H9 (cell line): Measurements from ENCODE around the gene PDF. TPM values are rescaled to one million over a fixed set of nuclear protein-coding genes. Genes with fewer than 3 reads are reported as not detected.
A peak's percentile ranks its signal among the peaks of the same experiment; 100 is the strongest.

Source experiments
- DNase-seq: peaks from one replicate; pipeline ENCODE4 v3.0.0-alpha.2; 2017
- H2AFZ ChIP-seq: one replicate; pipeline ENCODE4 v1.6.1; 2013; ENCODE audit warnings: mild to moderate bottlenecking, low read length, control low read depth, moderate library complexity
- H2AK5ac ChIP-seq: 2 replicates; pipeline ENCODE4 v1.6.1; 2013; ENCODE audit warnings: low read length, control low read depth, mixed read lengths; ENCODE audit not compliant: insufficient read length
- H2BK120ac ChIP-seq: one replicate; pipeline ENCODE4 v1.6.1; 2013; ENCODE audit warnings: low read depth, mild to moderate bottlenecking, low read length, control low read depth, inconsistent platforms; ENCODE audit not compliant: poor library complexity, severe bottlenecking
- H2BK12ac ChIP-seq: 2 replicates; pipeline ENCODE4 v1.6.1; 2013; ENCODE audit warnings: low read length, control low read depth, mixed read lengths, low read depth; ENCODE audit not compliant: insufficient read length
- H2BK15ac ChIP-seq: 2 replicates; pipeline ENCODE4 v1.6.1; 2013; ENCODE audit warnings: low read depth, low read length, control low read depth
- H2BK20ac ChIP-seq: one replicate; pipeline ENCODE4 v1.6.1; 2013; ENCODE audit warnings: low read depth, mild to moderate bottlenecking, low read length, control low read depth, inconsistent platforms; ENCODE audit not compliant: poor library complexity, severe bottlenecking
- H2BK5ac ChIP-seq: 2 replicates; pipeline ENCODE4 v1.6.1; 2013; ENCODE audit warnings: low read length, control low read depth, mixed read lengths; ENCODE audit not compliant: insufficient read length
- H3K14ac ChIP-seq: 2 replicates; pipeline ENCODE4 v1.6.1; 2013; ENCODE audit warnings: low read length, control low read depth; ENCODE audit not compliant: insufficient read depth
- H3K18ac ChIP-seq: 2 replicates; pipeline ENCODE4 v1.6.1; 2013; ENCODE audit warnings: low read depth, mild to moderate bottlenecking, mixed read lengths, low read length, control low read depth; ENCODE audit not compliant: insufficient read length
- H3K23ac ChIP-seq: 2 replicates; pipeline ENCODE4 v1.6.1; 2013; ENCODE audit warnings: low read length, control low read depth, mixed read lengths, low read depth; ENCODE audit not compliant: insufficient read length
- H3K23me2 ChIP-seq: 2 replicates; pipeline ENCODE4 v1.6.1; 2013; ENCODE audit warnings: low read depth, mild to moderate bottlenecking, mixed read lengths, low read length, control low read depth; ENCODE audit not compliant: insufficient read length, poor library complexity, severe bottlenecking
- H3K27ac ChIP-seq: 2 replicates; pipeline ENCODE4 v1.5.1; 2013; ENCODE audit warnings: low read length, control low read depth, mixed read lengths, low read depth; ENCODE audit not compliant: insufficient read length
- H3K27me3 ChIP-seq: 2 replicates; pipeline ENCODE4 v1.6.1; 2013; ENCODE audit warnings: low read length, control low read depth, inconsistent platforms; ENCODE audit not compliant: insufficient read depth
- H3K4ac ChIP-seq: 2 replicates; pipeline ENCODE4 v1.6.1; 2013; ENCODE audit warnings: low read depth, mild to moderate bottlenecking, control low read depth, inconsistent platforms, low read length, moderate library complexity
- H3K4me1 ChIP-seq: 2 replicates; pipeline ENCODE4 v1.6.1; 2013; ENCODE audit warnings: low read length, control low read depth, inconsistent platforms; ENCODE audit not compliant: insufficient read depth
- H3K4me2 ChIP-seq: 2 replicates; pipeline ENCODE4 v1.6.1; 2013; ENCODE audit warnings: low read length, control low read depth, mixed read lengths; ENCODE audit not compliant: insufficient read length, insufficient read depth
- H3K56ac ChIP-seq: 2 replicates; pipeline ENCODE4 v1.6.1; 2013; ENCODE audit warnings: low read depth, mild to moderate bottlenecking, mixed read lengths, low read length, control low read depth; ENCODE audit not compliant: insufficient read length
- H3K79me1 ChIP-seq: 2 replicates; pipeline ENCODE4 v1.6.1; 2013; ENCODE audit warnings: low read depth, mild to moderate bottlenecking, moderate library complexity, low read length, control low read depth, inconsistent platforms; ENCODE audit not compliant: insufficient read depth, poor library complexity, severe bottlenecking
- H3K79me2 ChIP-seq: 2 replicates; pipeline ENCODE4 v1.6.1; 2013; ENCODE audit warnings: low read length, control low read depth, inconsistent platforms; ENCODE audit not compliant: insufficient read depth
- H3K9ac ChIP-seq: 2 replicates; pipeline ENCODE4 v1.6.1; 2013; ENCODE audit warnings: low read length, control low read depth, mixed read lengths; ENCODE audit not compliant: insufficient read length; ENCODE audit errors: extremely low read depth
- H3K9me3 ChIP-seq: one replicate; pipeline ENCODE4 v1.6.1; 2013; ENCODE audit warnings: low read depth, low read length, inconsistent platforms; ENCODE audit not compliant: control insufficient read depth
- H3T11ph ChIP-seq: one replicate; pipeline ENCODE4 v1.6.1; 2013; ENCODE audit warnings: mild to moderate bottlenecking, low read length, control low read depth, inconsistent platforms
- H4K20me1 ChIP-seq: one replicate; pipeline ENCODE4 v1.6.1; 2013; ENCODE audit not compliant: control insufficient read depth, insufficient read length, insufficient read depth
- H4K5ac ChIP-seq: 2 replicates; pipeline ENCODE4 v1.6.1; 2013; ENCODE audit warnings: low read depth, mild to moderate bottlenecking, mixed read lengths, low read length, control low read depth; ENCODE audit not compliant: insufficient read length
- H4K8ac ChIP-seq: replicated peaks from 2 replicates; pipeline ENCODE4 v1.6.1; 2013; ENCODE audit warnings: low read length, control low read depth, mixed read lengths, low read depth; ENCODE audit not compliant: insufficient read length
- H4K91ac ChIP-seq: 2 replicates; pipeline ENCODE4 v1.6.1; 2013; ENCODE audit warnings: low read depth, mild to moderate bottlenecking, moderate library complexity, mixed read lengths, low read length, control low read depth; ENCODE audit not compliant: insufficient read length
- H3K27ac Mint-ChIP-seq, 3 experiments: 2 replicates in 2 of 3; 3 replicates in 1 of 3; pipeline ENCODE4 v1.8.0; 2020 to 2021; ENCODE audit warnings: mixed read lengths in 3 of 3, mild to moderate bottlenecking in 1 of 3, moderate library complexity in 1 of 3
- H3K27me3 Mint-ChIP-seq: 2 replicates; pipeline ENCODE4 v1.8.0; 2021; ENCODE audit warnings: low read depth, mild to moderate bottlenecking, moderate library complexity, mixed read lengths
- H3K36me3 Mint-ChIP-seq, 3 experiments: 2 replicates in 2 of 3; 3 replicates in 1 of 3; pipeline ENCODE4 v1.8.0; 2020 to 2021; ENCODE audit warnings: low read depth in 3 of 3, mixed read lengths in 3 of 3; ENCODE audit not compliant: insufficient read depth in 1 of 3
- H3K4me1 Mint-ChIP-seq, 2 experiments: 2 replicates each; pipeline ENCODE4 v1.8.0; 2020; ENCODE audit warnings: mixed read lengths in 2 of 2
- H3K4me3 Mint-ChIP-seq, 2 experiments: 2 replicates in 1 of 2; 3 replicates in 1 of 2; pipeline ENCODE4 v1.8.0; 2020 to 2021; ENCODE audit warnings: mild to moderate bottlenecking in 2 of 2, mixed read lengths in 2 of 2, moderate library complexity in 1 of 2
- H3K9me3 Mint-ChIP-seq, 2 experiments: 2 replicates in 1 of 2; 3 replicates in 1 of 2; pipeline ENCODE4 v1.8.0; 2020; ENCODE audit warnings: mild to moderate bottlenecking in 2 of 2, mixed read lengths in 2 of 2, moderate library complexity in 1 of 2
- CTCF ChIP-seq: fragments of 200-600 bp; sonication (generic); conservative IDR thresholded peaks from 3 replicates; pipeline ENCODE4 v1.8.0; 2021; ENCODE audit warnings: antibody characterized with exemption, mild to moderate bottlenecking
- WGBS: extraction: QIAGEN DNeasy Blood & Tissue Kit; methylation state at CpG from one replicate; pipeline ENCODE4 v1.1.7; 2013; ENCODE audit warnings: missing lambda C conversion rate, low lambda C conversion rate, mixed read lengths; ENCODE audit not compliant: insufficient read length; ENCODE audit errors: extremely low coverage; 5-methylcytosine and 5-hydroxymethylcytosine counted together
- total RNA-seq: library from RNA; stranded (reverse); gene quantifications from 2 replicates; pipeline ENCODE4 v1.2.1, GENCODE V29; 2021

The PDF gene
- total RNA-seq, 1 experiment from 2014 or later: 36.4 TPM

DNA sequence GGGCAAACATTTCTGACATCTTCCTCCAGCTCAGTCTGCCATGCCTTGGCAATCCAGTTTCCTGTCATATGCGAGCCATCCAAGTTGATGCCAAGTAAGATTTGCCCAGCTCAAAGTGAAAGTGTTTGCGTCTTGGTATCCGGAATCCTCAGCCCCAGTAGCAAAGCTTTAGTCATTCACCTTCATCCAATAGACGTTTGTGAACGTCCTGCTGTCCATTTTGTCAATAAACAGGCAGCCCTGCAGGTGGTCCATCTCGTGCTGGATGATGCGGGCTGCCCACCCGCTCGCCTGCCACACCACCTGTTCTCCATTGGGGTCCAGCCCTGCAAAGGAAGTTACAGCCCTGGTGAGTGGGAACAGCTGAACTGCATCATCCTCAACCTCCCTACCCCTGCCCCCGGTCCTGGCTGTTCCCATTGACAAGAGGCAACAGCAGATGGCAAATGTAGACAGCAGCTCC is 1.5 kb downstream of the PDF start:
- H4K5ac ChIP-seq: no peak overlapping the region
- no CpG with 5 or more reads among the region's 10 CpGs for WGBS
- H2BK120ac ChIP-seq: no peak overlapping the region
- TF ChIP-seq CTCF: no peak
- H3T11ph ChIP-seq: no peak overlapping the region
- H3K27me3 Mint-ChIP-seq: no peaks in the 10 kb centered on the region; the same call in 1 of the 2 replicates
- no peaks in the 10 kb centered on the region for H3K9me3 ChIP-seq
- H3K27ac Mint-ChIP-seq: peak overlapping the region in 1 of 3 experiments; percentile 57; a peak in 4 of 7 replicates
- H2BK12ac ChIP-seq: no peak overlapping the region
- no peak for DNase-seq
- no peak overlapping the region for H4K91ac ChIP-seq
- H4K20me1 ChIP-seq: peaks cover 2% of the 10 kb centered on the region
- no peak overlapping the region for H3K23ac ChIP-seq
- H3K27me3 ChIP-seq: no peaks in the 10 kb centered on the region
- H2AFZ ChIP-seq: no peak overlapping the region
- no peak overlapping the region for H3K27ac ChIP-seq
- peaks cover 6% of the 10 kb centered on the region for H3K23me2 ChIP-seq
- no peak overlapping the region for H2AK5ac ChIP-seq
- peaks cover 32 to 83% (median 69%) of the 10 kb centered on the region in 3 experiments for H3K36me3 Mint-ChIP-seq
- H2BK5ac ChIP-seq: no peak overlapping the region
- no peaks in the 10 kb centered on the region for H3K9me3 Mint-ChIP-seq
- peak overlapping the region; percentile 86 for H3K9ac ChIP-seq
- no peak overlapping the region for H4K8ac ChIP-seq
- no peak overlapping the region for H3K18ac ChIP-seq
- no peak overlapping the region for H3K14ac ChIP-seq
- no peak overlapping the region for H3K4ac ChIP-seq
- no peak overlapping the region for H3K56ac ChIP-seq
- H3K79me1 ChIP-seq: peaks cover 5% of the 10 kb centered on the region
- peak overlapping the region; percentile 92 for H3K4me2 ChIP-seq
- H2BK15ac ChIP-seq: no peak overlapping the region
- H2BK20ac ChIP-seq: no peak overlapping the region
- H3K79me2 ChIP-seq: peaks cover 16% of the 10 kb centered on the region; the same call in 1 of the 2 replicates
- H3K4me1 Mint-ChIP-seq: peaks cover 21 to 23% of the 10 kb centered on the region in 2 experiments
- peak overlapping the region; percentile 83 to 88 for H3K4me3 Mint-ChIP-seq
- no peaks in the 10 kb centered on the region for H3K4me1 ChIP-seq
